ENCODE results near the gene SLC12A7. TPM values are rescaled to one million over a fixed set of nuclear protein-coding genes. Genes with fewer than 3 reads are reported as not detected.

SLC12A7 gene
- total and polyA plus RNA-seq, 9 of the 15 experiments (the other 6 are each of a cell fraction or from before 2014, with no cell fraction given): 0.01 to 3.1 (median 0.56) TPM

DNA sequence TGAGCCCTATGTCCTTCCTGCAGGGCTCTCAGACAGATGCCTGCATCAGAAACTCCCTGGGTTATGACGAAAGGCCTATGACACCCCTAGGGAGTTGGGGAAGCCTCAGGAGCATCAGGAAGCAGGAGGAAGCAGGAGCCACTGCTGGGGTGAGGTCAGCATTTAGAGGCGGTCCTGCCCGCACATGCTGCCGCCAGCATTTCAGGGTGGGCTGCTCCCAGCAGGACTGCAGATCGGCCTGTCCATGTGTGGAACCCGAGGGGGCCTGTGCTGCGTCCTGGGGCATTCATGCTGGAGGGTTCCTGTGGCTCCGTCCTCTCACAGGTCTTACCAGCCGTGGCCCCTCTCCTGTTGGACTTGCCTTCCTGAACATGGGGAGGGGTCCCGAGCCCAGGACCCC is 96.4 kb downstream of the SLC12A7 start (continued):
- TF ChIP-seq, protein P1, sequence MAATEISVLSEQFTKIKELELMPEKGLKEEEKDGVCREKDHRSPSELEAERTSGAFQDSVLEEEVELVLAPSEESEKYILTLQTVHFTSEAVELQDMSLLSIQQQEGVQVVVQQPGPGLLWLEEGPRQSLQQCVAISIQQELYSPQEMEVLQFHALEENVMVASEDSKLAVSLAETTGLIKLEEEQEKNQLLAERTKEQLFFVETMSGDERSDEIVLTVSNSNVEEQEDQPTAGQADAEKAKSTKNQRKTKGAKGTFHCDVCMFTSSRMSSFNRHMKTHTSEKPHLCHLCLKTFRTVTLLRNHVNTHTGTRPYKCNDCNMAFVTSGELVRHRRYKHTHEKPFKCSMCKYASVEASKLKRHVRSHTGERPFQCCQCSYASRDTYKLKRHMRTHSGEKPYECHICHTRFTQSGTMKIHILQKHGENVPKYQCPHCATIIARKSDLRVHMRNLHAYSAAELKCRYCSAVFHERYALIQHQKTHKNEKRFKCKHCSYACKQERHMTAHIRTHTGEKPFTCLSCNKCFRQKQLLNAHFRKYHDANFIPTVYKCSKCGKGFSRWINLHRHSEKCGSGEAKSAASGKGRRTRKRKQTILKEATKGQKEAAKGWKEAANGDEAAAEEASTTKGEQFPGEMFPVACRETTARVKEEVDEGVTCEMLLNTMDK (IDR thresholded peaks at IDR 0.05; ENCODE audit: borderline replicate concordance, insufficient read depth, low read depth, low read length, poor library complexity, severe bottlenecking): no peak
- TF ChIP-seq SP2 (IDR thresholded peaks at IDR 0.05; ENCODE audit: extremely low read depth, low read depth, low read length, poor library complexity, severe bottlenecking) (no peak), HOXB6 (CRISPR knock-in tag; IDR thresholded peaks at IDR 0.05; ENCODE audit: borderline replicate concordance) (no peak), NCOA2 (IDR thresholded peaks at IDR 0.05; ENCODE audit: partially characterized antibody in 2 of 2) (no peak), NFIC (IDR thresholded peaks at IDR 0.05) (no peak)
- TF ChIP-seq, protein P2, sequence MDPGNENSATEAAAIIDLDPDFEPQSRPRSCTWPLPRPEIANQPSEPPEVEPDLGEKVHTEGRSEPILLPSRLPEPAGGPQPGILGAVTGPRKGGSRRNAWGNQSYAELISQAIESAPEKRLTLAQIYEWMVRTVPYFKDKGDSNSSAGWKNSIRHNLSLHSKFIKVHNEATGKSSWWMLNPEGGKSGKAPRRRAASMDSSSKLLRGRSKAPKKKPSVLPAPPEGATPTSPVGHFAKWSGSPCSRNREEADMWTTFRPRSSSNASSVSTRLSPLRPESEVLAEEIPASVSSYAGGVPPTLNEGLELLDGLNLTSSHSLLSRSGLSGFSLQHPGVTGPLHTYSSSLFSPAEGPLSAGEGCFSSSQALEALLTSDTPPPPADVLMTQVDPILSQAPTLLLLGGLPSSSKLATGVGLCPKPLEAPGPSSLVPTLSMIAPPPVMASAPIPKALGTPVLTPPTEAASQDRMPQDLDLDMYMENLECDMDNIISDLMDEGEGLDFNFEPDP (CRISPR knock-in tag; IDR thresholded peaks at IDR 0.05): no peak

DNA sequence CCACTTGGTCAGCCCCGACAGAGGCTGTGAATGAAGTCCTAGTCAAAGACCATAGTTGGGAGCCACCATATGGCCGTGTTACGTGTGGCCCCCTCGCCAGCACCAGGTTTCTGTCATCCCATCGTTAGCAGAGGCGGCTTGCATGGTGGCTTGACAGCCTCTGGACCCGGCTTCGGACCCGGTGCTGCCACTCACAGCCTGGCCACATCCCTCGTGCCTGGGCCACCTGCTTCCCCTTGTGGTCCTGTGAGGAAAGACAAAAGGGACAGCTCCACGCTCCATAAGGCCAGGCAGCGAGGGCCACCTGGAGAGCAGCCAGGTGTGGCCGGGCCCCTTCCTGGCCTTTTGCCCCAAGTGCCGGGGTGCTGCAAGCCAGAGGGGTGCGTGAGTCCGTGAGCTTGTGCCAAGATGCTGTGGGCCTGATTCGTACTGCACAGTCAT is 97.1 kb downstream of the SLC12A7 start:
- no peak for DNase-seq (ENCODE audit: extremely low read depth in 1 of 4, low spot score in 3 of 4)
- ChIA-PET POLR2A (interaction anchor here (1.3 kb wide), 1 partner anchor 10 kb away, joined by 4 read pairs; no protein-coding TSS in a partner anchor), CTCF (ENCODE audit: low intra/inter-chr PET ratio) (interaction anchor here (1.1 kb wide), 1 partner anchor 80 kb away, joined by 3 read pairs; no protein-coding TSS in a partner anchor)
- Histone ChIP-seq H3K4me3 (no peak overlapping the region), H3K4me2 (ENCODE audit: insufficient read depth, low read length) (no peak overlapping the region), H3K36me3 (ENCODE audit: control insufficient read depth, insufficient read depth, low read length) (no peaks in the 10 kb centered on the region), H4K20me1 (replicated peaks; ENCODE audit: control insufficient read depth, insufficient read depth, low read length) (peaks cover 50% of the 10 kb centered on the region), H3K79me2 (ENCODE audit: control insufficient read depth, insufficient read depth, low read length) (no peaks in the 10 kb centered on the region), H2AFZ (ENCODE audit: low read depth, low read length) (no peak overlapping the region), H3K4me1 (replicated peaks in 1 of 2; ENCODE audit: control insufficient read depth in 2 of 2, insufficient read depth in 2 of 2, low read length in 2 of 2) (peaks cover 0 to 12% of the 10 kb centered on the region in 2 experiments; a peak in 2 of 5 replicates), H3K27ac (ENCODE audit: extremely low read depth, low read depth, low read length) (no peak overlapping the region), H3K9me3 (replicated peaks; ENCODE audit: control insufficient read depth, insufficient read depth, low read depth, low read length) (no peaks in the 10 kb centered on the region), H3K27me3 (ENCODE audit: control insufficient read depth in 2 of 2, insufficient read depth in 2 of 2, low read length in 2 of 2) (peaks cover 59 to 98% of the 10 kb centered on the region in 2 experiments), H3K9me1 (ENCODE audit: control insufficient read depth, insufficient read depth, low read length) (no peaks in the 10 kb centered on the region), H3K9ac (ENCODE audit: insufficient read depth in 1 of 2, low read depth in 2 of 2, low read length in 2 of 2) (no peak overlapping the region)
- no peak for FAIRE-seq
- BruUV-seq (replicated peaks): no TSS peak
- 2% methylated on average over 17 of the region's 17 CpGs for WGBS (ENCODE audit: insufficient coverage, low coverage, missing lambda C conversion rate)
- in situ Hi-C loops (cut with MboI): no loop called here
- ATAC-seq: no peak
- TF ChIP-seq TFAM (CRISPR knock-in tag; conservative IDR thresholded peaks at IDR 0.05) (no peak), MYC (IDR thresholded peaks at IDR 0.05; ENCODE audit: low read depth, low read length) (no peak), MYC (CRISPR knock-in tag; IDR thresholded peaks at IDR 0.05; ENCODE audit: borderline replicate concordance, low read depth) (no peak), CHD4 (IDR thresholded peaks at IDR 0.05; ENCODE audit: insufficient read depth, insufficient replicate concordance, low read depth, low read length, poor library complexity, severe bottlenecking) (no peak), TAF15 (IDR thresholded peaks at IDR 0.05; ENCODE audit: low read depth, low read length) (no peak), DIDO1 (tag; IDR thresholded peaks at IDR 0.05; ENCODE audit: low read depth) (no peak), ZC3H8 (IDR thresholded peaks at IDR 0.05) (no peak)
- intact Hi-C loops (cut with micrococcal nuclease): no loop called here

All from K562 (cell line).